RPMI8226 (cell line): Measurements from ENCODE around the gene ZNF407.

Experiments used
- DNase-seq: peaks from one replicate; pipeline ENCODE4 v3.0.0-alpha.2; 2015

Gene ZNF407

DNA sequence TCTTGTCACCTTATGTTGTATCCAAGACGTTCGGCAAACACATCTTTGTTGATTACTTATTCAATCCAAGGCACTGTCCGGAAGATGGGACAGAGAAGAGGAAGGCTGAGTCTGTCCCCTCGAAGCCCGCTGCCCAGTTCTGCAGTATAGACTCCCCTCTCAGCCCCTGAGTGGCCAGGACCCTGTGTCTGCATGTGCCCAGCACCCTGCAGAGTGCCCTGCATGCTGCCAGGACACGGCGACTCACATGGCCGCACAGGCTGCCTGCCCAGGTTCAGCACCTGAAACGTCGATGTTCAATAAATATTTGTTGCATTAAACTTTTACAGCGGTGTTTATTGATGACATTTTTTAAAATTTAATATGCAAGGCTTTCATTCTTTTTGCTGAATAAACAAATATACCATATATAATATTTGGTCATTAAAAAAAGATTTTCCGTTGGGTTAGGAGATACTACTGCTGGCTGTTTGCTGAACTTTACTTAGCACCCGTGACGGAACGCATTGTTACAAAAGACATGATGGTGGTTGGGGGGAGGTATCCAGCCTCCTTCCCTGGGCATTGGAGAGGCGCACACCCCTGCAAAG lies 464.7 kb downstream of the ZNF407 start:
- DNase-seq = no peak

GRCh38 chr18:75063196-75063595 lies 465.5 kb downstream of the ZNF407 start:
- DNase-seq = no peak

GRCh38 chr18:75063615-75064512 lies 466.2 kb downstream of the ZNF407 start:
- no peak for DNase-seq

- DNase-seq = no peak
Observed at GRCh38 chr18:75064513-75064905, 466.8 kb downstream of the ZNF407 start.

DNA sequence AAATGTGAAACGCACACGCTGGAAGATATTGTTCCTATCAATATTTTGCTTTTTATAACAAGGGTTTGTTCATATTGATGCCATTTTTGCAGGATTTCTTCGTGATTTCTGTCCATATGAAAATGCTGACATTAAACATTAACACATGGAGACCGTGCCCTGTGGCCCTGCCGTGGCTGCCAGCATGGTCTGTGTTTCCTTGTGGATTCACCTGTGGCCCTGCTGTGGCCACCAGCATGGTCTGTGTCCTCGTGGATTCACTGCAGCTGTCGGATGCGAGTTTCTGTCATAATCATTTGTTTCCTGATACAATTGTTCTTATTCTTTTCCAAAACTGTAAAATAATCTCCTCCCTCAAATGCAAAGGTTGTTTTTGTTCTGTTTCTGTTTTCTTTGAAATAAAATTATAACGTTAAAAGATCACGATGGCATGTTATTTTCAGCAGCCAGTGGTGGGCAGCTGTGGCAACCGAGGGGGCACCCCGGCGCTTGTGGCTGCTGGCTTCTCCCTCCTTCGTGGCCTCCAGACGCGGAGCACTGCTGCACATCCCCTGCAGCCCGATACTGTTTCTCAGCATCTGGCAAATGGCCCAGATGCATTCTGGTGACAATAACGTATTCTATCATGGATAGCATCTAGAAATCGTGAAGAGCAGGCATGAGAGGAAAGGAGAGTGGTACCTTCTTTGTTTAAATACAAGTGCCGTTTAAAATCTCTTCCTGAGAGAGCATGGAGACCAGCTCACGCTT lies 467.8 kb downstream of the ZNF407 start:
- no peak for DNase-seq

- no peak for DNase-seq
Observed at GRCh38 chr18:75066021-75066880, 468.6 kb downstream of the ZNF407 start.

- DNase-seq = no peak
Observed at GRCh38 chr18:75066936-75067335, 469.3 kb downstream of the ZNF407 start.

GRCh38 chr18:75067996-75068645 lies 470.5 kb downstream of the ZNF407 start:
- no peak for DNase-seq

DNA sequence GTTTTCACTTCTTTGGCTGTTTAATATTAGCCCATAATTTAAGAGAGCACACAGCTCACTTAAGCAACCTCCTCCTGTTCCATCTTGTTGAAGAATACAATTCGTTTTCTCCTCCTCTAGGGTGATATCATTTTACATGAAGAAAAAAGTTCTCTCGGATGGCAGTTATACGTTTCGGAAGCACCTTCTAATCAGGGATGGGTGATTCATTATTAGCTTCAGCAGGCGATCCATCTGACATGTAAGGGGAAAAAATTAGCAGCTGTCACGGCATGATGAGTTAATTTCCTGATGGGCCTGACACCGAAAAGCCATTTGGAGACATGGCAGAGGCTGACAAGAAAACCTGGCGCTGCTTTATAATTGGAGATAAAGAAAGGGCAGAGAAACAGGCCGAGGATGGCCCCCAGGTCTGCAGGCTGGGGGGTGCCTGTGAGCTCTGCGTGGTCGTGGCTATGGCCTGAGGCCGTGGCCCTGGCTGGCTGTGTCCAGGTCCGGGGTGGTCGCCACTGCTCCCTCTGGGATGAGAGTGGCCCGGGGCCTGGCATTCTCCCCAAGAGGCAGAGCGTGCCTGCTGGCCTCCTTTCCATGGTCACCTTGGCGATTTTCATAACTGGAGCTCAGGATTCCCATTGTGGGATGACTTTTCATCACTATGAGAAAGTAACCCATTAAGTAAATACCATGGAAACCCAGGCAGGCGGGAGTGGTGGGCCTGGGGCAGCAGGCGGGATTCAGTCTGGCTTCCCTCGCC lies 471.2 kb downstream of the ZNF407 start:
- DNase-seq = no peak

DNA sequence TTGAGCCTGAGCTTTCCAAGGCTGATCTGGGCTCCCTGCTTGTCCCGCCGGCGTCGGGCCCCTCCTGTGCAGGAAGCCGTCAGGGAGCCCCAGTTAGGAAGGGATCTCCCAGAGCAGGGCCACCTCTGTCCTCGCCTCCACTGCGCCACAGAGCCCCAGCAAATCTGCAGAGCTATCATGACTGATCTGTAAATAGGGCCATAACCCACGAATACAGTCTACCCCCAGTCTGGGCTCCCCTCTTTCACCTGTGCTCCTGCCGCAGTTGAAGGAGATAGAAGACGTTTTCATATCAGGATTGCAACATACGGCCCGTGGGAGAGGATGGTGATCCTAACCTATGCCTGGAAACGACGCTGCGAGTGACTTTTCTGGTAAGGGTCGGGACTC lies 472.6 kb downstream of the ZNF407 start:
- no peak for DNase-seq

GRCh38 chr18:75070625-75071483 lies 473.2 kb downstream of the ZNF407 start:
- DNase-seq = peak; percentile 34

DNA sequence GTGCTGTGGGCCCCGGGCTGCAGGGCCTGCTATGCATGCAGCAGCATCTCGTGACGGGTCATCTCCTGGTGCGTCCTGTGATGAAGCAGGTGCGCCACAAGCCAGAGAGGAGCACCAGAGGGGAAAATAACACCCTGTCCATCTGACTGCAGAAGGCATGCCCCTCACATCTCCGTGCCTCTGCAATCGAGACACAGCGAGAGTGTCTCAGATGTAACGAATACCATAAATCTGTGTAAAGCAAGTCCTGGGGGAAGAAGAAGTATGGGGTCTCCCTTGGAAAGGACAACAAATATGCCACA lies 473.8 kb downstream of the ZNF407 start:
- DNase-seq = no peak

GRCh38 chr18:75071866-75072671 lies 474.4 kb downstream of the ZNF407 start:
- no peak for DNase-seq

DNA sequence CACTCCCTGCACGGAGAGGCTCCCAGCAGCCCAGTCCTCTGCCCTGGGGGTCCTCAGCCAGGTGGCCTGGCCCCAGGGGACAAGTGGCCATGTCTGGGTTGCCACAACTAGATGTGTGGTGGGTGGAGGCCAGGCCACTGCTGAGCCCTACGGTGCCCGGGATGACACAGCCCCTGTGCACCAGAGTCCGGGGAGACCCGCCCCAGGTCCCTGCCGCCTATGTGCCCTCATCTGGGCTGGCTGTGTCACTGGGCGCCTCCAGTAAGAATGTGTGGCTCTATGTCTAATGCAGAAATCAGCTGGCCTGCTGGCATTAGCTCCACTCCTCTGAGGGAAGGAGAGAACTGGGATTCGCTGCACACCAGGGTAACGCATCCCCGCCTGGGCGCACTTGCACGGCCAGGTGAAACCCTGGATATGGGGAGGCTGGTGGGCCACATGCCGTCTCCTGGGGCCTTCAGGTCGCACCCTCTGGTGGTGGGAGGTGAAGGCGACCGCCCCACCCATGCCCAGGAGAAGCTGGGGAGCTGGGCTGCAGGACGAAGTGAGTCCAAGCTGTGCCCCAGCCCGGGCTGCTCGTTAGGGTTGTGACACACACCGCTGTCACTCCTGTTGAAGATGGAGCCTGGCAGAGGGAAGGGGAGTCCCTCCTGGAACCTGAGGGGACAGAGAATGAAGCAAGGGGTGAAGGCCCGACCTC lies 475.2 kb downstream of the ZNF407 start:
- no peak for DNase-seq

- no peak for DNase-seq
Observed at GRCh38 chr18:75073654-75074053, 476.0 kb downstream of the ZNF407 start.

GRCh38 chr18:75074196-75075015 lies 476.7 kb downstream of the ZNF407 start:
- peak; percentile 1 for DNase-seq

DNA sequence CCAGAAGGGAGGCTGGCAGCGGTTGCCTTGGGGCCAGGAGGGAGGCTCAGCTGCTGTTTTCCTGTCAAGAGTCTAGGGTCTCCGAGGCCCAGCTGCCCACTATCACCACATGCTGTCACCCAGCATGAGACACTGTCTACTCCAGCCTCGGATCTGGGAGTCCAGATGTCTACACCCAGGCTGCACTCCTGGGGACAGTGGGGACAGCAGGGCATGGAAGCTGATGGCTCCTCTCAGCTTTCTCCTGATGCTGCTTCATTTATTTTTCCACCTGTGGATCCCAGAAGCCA lies 477.3 kb downstream of the ZNF407 start:
- no peak for DNase-seq

DNA sequence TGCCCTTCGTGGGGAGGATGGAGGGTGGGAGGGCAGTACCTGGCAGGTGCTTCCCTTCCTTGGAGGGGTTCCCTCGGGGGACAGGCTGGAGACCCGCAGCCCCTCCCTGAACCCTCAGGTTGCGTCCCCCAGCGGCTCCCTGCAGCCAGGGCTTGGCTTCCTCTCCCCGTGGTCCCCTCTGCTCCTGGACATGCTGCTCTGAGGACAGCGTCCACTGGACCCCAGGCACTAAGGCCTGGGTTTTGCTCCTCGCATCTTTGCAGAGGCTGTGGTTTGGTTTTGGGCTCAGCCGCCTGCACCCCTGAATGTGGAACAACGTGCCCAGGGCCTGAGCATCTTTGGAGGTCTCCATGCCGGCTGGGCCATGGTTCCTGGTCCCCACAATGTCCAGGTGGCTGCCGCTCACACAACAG lies 477.8 kb downstream of the ZNF407 start:
- DNase-seq = no peak
